WTC11 (cell line): ENCODE measurements around the gene KLC3. TPM values are rescaled to one million over a fixed set of nuclear protein-coding genes. Genes with fewer than 3 reads are reported as not detected.

Experiments
- ATAC-seq: fragments of 200-7000 bp; cut with Tn5 transposase; 2 replicates; pipeline ENCODE4 v1.10.0; 2021; ENCODE audit warnings: mild to moderate bottlenecking, moderate library complexity
- CTCF ChIA-PET: fragments of 300-600 bp; sonication (Branson Sonifier 250); formaldehyde crosslinking; loops from one replicate; lab custom pipeline; 2021; ENCODE audit warnings: antibody characterized with exemption; lab: Charles Lee
- POLR2A ChIA-PET: fragments of 350-600 bp; sonication (Branson Sonifier 250); formaldehyde crosslinking; loops from one replicate; lab custom pipeline; 2021; ENCODE audit warnings: antibody characterized with exemption; lab: Charles Lee
- DNase-seq: peaks from one replicate; pipeline ENCODE4 v3.0.0; 2021; ENCODE audit warnings: low spot score
- H3K27ac Mint-ChIP-seq: 2 replicates; pipeline ENCODE4 v1.8.0; 2021; ENCODE audit warnings: mixed read lengths
- H3K27me3 Mint-ChIP-seq: 2 replicates; pipeline ENCODE4 v1.8.0; 2021; ENCODE audit warnings: low read depth, mild to moderate bottlenecking, moderate library complexity, mixed read lengths
- H3K36me3 Mint-ChIP-seq: 2 replicates; pipeline ENCODE4 v1.8.0; 2021; ENCODE audit warnings: mixed read lengths
- H3K4me1 Mint-ChIP-seq: 2 replicates; pipeline ENCODE4 v1.8.0; 2022; ENCODE audit warnings: mixed read lengths
- H3K4me3 Mint-ChIP-seq: 2 replicates; pipeline ENCODE4 v1.8.0; 2021; ENCODE audit warnings: mild to moderate bottlenecking, moderate library complexity, mixed read lengths
- H3K9me3 Mint-ChIP-seq: 2 replicates; pipeline ENCODE4 v1.8.0; 2021; ENCODE audit warnings: mixed read lengths
- ATF1 ChIP-seq: sonication (generic); formaldehyde crosslinking; IDR thresholded peaks from 2 replicates; pipeline ENCODE4 v1.8.1; 2023; ENCODE audit warnings: mild to moderate bottlenecking, moderate library complexity, missing genetic modification reagents
- CBFB ChIP-seq: sonication (generic); formaldehyde crosslinking; IDR thresholded peaks from 2 replicates; pipeline ENCODE4 v1.8.1; 2022; ENCODE audit warnings: mild to moderate bottlenecking, low read depth, missing genetic modification reagents
- ELF4 ChIP-seq: sonication (generic); formaldehyde crosslinking; IDR thresholded peaks from 2 replicates; pipeline ENCODE4 v1.8.1; 2022; ENCODE audit warnings: low read depth, mild to moderate bottlenecking, moderate library complexity, missing genetic modification reagents
- EMX1 ChIP-seq: fragments of 250-450 bp; sonication (Bioruptor Pico); IDR thresholded peaks from 2 replicates; pipeline ENCODE4 v1.8.0; 2021; ENCODE audit warnings: mild to moderate bottlenecking
- ETV6 ChIP-seq: sonication (generic); formaldehyde crosslinking; IDR thresholded peaks from 2 replicates; pipeline ENCODE4 v1.8.1; 2022; ENCODE audit warnings: mild to moderate bottlenecking, missing genetic modification reagents
- FOXJ3 ChIP-seq: sonication (generic); formaldehyde crosslinking; IDR thresholded peaks from 2 replicates; pipeline ENCODE4 v1.9.0; 2021; ENCODE audit warnings: missing genetic modification reagents, mild to moderate bottlenecking, borderline replicate concordance
- FOXP1 ChIP-seq: sonication (generic); formaldehyde crosslinking; IDR thresholded peaks from 2 replicates; pipeline ENCODE4 v1.8.0; 2022; ENCODE audit warnings: missing genetic modification reagents, mild to moderate bottlenecking, moderate library complexity, borderline replicate concordance
- JUN ChIP-seq: sonication (generic); formaldehyde crosslinking; IDR thresholded peaks from 2 replicates; pipeline ENCODE4 v1.8.0; 2023; ENCODE audit warnings: mild to moderate bottlenecking, missing genetic modification reagents
- KAT7 ChIP-seq: sonication (generic); formaldehyde crosslinking; IDR thresholded peaks from 2 replicates; pipeline ENCODE4 v1.8.1; 2023; ENCODE audit warnings: missing genetic modification reagents, mild to moderate bottlenecking, borderline replicate concordance
- OVOL2 ChIP-seq: fragments of 250-450 bp; sonication (Bioruptor Pico); IDR thresholded peaks from 2 replicates; pipeline ENCODE4 v1.9.0; 2021; ENCODE audit warnings: mild to moderate bottlenecking, borderline replicate concordance
- SP1 ChIP-seq: sonication (generic); formaldehyde crosslinking; conservative IDR thresholded peaks from 2 replicates; pipeline ENCODE4 v1.8.1; 2022; ENCODE audit warnings: missing genetic modification reagents
- TCF7 ChIP-seq: sonication (generic); formaldehyde crosslinking; IDR thresholded peaks from 2 replicates; pipeline ENCODE4 v1.8.0; 2022; ENCODE audit warnings: mild to moderate bottlenecking, low read depth, missing genetic modification reagents, moderate library complexity
- TEAD1 ChIP-seq: sonication (generic); formaldehyde crosslinking; IDR thresholded peaks from 2 replicates; pipeline ENCODE4 v1.8.0; 2022; ENCODE audit warnings: mild to moderate bottlenecking, missing genetic modification reagents
- ZNF416 ChIP-seq: fragments of 250-450 bp; sonication (Bioruptor Pico); IDR thresholded peaks from 2 replicates; pipeline ENCODE4 v1.9.0; 2021; ENCODE audit warnings: mild to moderate bottlenecking, inconsistent platforms
- total RNA-seq: library from RNA; stranded (reverse); gene quantifications from 3 replicates; pipeline ENCODE4 v1.2.3, GENCODE V29; 2021
- TF ChIP-seq, protein P1 (sequence below): fragments of 250-450 bp; sonication (Bioruptor Pico); IDR thresholded peaks from 2 replicates; pipeline ENCODE4 v1.9.0; 2021; ENCODE audit warnings: mild to moderate bottlenecking
- TF ChIP-seq, protein P2 (sequence below): sonication (generic); formaldehyde crosslinking; IDR thresholded peaks from 2 replicates; pipeline ENCODE4 v1.8.0; 2022; ENCODE audit warnings: mild to moderate bottlenecking, missing genetic modification reagents
- TF ChIP-seq, protein P3 (sequence below): sonication (generic); formaldehyde crosslinking; conservative IDR thresholded peaks from 2 replicates; pipeline ENCODE4 v1.8.1; 2022; ENCODE audit warnings: mild to moderate bottlenecking, missing genetic modification reagents
- TF ChIP-seq, protein P4 (sequence below): sonication (generic); formaldehyde crosslinking; conservative IDR thresholded peaks from 2 replicates; pipeline ENCODE4 v1.8.1; 2023; ENCODE audit warnings: mild to moderate bottlenecking, low read depth, missing genetic modification reagents, moderate library complexity
- TF ChIP-seq, protein P5 (sequence below): fragments of 250-450 bp; sonication (Bioruptor Pico); conservative IDR thresholded peaks from 2 replicates; pipeline ENCODE4 v1.9.0; 2021; ENCODE audit warnings: mild to moderate bottlenecking
- TF ChIP-seq, protein P6 (sequence below): fragments of 200-600 bp; IDR thresholded peaks from 2 replicates; pipeline ENCODE4 v1.8.0; 2022; ENCODE audit warnings: antibody characterized with exemption
- TF ChIP-seq, protein P7 (sequence below): sonication (generic); formaldehyde crosslinking; IDR thresholded peaks from 2 replicates; pipeline ENCODE4 v1.8.1; 2022; ENCODE audit warnings: mild to moderate bottlenecking, moderate library complexity, missing genetic modification reagents

The KLC3 gene
- total RNA-seq, 1 experiment from 2014 or later: 5.2 TPM

DNA sequence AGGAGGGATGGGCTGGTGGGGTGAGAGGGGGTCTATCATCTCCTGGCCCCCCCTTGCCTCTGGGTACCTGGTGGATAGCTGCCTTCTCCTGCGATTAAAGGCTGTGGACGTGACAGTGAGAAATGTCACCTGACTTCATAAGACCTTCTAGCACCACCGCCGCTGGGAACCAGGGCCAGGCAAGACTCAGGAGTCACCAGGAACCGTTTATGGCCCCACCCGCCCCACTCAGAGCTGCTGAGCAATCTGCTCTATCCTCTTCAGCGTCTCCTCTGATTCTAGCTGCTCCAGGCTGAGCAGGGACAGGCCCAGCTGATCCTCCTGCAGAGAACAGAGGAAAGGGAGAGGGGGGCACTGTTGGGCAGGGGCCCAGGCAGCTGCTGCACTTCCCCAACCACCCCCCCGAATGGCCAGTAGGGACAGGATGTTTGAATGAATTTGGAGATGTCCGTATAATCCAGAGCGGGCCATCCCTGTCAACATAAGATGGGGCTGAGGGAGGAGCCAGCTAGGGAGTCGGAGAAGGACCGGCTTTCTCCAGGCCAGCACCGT is 10.9 kb downstream of the KLC3 start:
- ATAC-seq: no peak

DNA sequence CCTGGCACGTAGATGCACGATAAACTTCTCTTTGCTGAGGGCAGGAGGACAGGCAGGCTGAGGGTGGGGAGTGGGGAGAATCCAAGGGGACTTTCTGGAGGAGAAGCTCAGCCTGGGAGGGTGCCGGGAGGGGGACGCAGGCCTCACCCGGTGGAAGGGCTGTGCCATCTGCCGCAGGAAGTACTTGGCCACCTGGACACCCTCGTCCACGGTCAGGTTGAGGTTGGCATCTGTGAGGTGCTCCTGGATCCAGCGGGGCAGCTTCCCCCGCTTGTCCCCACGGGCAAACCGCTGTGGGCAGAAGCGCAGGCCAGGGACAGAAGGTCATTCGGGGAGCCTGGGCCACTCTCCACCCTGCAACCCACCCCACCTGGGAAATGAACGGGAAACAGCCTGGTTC is 11.5 kb downstream of the KLC3 start:
- ATAC-seq (no peak), DNase-seq (no peak)
- TF ChIP-seq ZNF416: no peak
- TF ChIP-seq, protein P1, sequence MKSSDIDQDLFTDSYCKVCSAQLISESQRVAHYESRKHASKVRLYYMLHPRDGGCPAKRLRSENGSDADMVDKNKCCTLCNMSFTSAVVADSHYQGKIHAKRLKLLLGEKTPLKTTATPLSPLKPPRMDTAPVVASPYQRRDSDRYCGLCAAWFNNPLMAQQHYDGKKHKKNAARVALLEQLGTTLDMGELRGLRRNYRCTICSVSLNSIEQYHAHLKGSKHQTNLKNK (CRISPR knock-in tag): no peak
- TF ChIP-seq, protein P2, sequence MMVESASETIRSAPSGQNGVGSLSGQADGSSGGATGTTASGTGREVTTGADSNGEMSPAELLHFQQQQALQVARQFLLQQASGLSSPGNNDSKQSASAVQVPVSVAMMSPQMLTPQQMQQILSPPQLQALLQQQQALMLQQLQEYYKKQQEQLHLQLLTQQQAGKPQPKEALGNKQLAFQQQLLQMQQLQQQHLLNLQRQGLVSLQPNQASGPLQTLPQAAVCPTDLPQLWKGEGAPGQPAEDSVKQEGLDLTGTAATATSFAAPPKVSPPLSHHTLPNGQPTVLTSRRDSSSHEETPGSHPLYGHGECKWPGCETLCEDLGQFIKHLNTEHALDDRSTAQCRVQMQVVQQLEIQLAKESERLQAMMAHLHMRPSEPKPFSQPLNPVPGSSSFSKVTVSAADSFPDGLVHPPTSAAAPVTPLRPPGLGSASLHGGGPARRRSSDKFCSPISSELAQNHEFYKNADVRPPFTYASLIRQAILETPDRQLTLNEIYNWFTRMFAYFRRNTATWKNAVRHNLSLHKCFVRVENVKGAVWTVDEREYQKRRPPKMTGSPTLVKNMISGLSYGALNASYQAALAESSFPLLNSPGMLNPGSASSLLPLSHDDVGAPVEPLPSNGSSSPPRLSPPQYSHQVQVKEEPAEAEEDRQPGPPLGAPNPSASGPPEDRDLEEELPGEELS (CRISPR knock-in tag): no peak
- TF ChIP-seq ELF4: no peak
- TF ChIP-seq CBFB (CRISPR knock-in tag): no peak
- TF ChIP-seq KAT7 (CRISPR knock-in tag): no peak
- TF ChIP-seq, protein P3, sequence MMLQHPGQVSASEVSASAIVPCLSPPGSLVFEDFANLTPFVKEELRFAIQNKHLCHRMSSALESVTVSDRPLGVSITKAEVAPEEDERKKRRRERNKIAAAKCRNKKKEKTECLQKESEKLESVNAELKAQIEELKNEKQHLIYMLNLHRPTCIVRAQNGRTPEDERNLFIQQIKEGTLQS: no peak
- TF ChIP-seq TCF7 (CRISPR knock-in tag): no peak
- no peak for TF ChIP-seq FOXJ3 (CRISPR knock-in tag)
- TF ChIP-seq ETV6: no peak
- TF ChIP-seq, protein P4, sequence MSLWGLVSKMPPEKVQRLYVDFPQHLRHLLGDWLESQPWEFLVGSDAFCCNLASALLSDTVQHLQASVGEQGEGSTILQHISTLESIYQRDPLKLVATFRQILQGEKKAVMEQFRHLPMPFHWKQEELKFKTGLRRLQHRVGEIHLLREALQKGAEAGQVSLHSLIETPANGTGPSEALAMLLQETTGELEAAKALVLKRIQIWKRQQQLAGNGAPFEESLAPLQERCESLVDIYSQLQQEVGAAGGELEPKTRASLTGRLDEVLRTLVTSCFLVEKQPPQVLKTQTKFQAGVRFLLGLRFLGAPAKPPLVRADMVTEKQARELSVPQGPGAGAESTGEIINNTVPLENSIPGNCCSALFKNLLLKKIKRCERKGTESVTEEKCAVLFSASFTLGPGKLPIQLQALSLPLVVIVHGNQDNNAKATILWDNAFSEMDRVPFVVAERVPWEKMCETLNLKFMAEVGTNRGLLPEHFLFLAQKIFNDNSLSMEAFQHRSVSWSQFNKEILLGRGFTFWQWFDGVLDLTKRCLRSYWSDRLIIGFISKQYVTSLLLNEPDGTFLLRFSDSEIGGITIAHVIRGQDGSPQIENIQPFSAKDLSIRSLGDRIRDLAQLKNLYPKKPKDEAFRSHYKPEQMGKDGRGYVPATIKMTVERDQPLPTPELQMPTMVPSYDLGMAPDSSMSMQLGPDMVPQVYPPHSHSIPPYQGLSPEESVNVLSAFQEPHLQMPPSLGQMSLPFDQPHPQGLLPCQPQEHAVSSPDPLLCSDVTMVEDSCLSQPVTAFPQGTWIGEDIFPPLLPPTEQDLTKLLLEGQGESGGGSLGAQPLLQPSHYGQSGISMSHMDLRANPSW (CRISPR knock-in tag): no peak
- Mint-ChIP-seq H3K4me3 (no peak overlapping the region), H3K36me3 (peaks cover 49% of the 10 kb centered on the region), H3K4me1 (0 out of 2 replicates have a peak, but pooled peaks cover 3% of the 10 kb centered on the region), H3K9me3 (no peaks in the 10 kb centered on the region), H3K27me3 (no peaks in the 10 kb centered on the region), H3K27ac (no peak overlapping the region)
- POLR2A ChIA-PET: no interaction called here
- CTCF ChIA-PET: no interaction called here

More for the DNA sequence above, 10.9 kb downstream of the KLC3 start:
- no peak overlapping the region for H3K4me3 Mint-ChIP-seq
- H3K4me1 Mint-ChIP-seq: 0 out of 2 replicates have a peak, but pooled peaks cover 3% of the 10 kb centered on the region
- TF ChIP-seq, protein P5, sequence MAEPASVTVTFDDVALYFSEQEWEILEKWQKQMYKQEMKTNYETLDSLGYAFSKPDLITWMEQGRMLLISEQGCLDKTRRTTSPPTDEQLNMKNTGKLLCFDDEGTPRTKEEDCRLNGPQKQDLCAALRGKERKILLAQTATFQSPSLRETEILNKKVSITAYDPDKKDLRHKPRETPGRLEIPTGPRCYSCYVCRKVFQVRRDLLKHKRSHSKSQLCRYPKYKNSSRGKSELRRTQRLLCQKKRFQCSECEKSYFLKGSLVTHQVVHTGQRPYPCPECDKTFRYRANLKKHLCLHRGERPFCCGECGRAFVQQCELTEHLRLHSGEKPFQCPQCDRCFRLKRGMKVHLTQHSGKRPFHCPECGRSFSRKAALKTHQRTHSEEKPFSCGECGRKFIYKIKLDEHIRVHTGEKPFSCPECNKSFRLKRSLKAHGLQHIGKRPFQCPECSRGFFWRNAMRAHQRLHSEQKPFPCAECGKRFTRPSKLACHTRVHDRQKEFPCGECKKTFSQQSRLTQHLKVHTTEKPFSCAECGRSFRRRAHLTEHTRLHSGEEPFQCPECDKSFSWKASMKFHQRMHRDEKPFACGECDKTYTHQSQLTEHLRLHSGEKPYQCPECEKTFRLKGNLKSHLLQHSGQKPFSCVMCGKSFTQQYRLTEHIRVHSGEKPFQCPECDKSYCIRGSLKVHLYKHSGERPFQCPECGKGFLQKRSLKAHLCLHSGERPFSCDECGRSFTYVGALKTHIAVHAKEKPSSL: no peak
- TF ChIP-seq SP1 (CRISPR knock-in tag): no peak
- no peak for TF ChIP-seq OVOL2 (CRISPR knock-in tag)
- TF ChIP-seq FOXP1 (CRISPR knock-in tag): no peak
- no peak for TF ChIP-seq EMX1 (CRISPR knock-in tag)
- TF ChIP-seq, protein P6, sequence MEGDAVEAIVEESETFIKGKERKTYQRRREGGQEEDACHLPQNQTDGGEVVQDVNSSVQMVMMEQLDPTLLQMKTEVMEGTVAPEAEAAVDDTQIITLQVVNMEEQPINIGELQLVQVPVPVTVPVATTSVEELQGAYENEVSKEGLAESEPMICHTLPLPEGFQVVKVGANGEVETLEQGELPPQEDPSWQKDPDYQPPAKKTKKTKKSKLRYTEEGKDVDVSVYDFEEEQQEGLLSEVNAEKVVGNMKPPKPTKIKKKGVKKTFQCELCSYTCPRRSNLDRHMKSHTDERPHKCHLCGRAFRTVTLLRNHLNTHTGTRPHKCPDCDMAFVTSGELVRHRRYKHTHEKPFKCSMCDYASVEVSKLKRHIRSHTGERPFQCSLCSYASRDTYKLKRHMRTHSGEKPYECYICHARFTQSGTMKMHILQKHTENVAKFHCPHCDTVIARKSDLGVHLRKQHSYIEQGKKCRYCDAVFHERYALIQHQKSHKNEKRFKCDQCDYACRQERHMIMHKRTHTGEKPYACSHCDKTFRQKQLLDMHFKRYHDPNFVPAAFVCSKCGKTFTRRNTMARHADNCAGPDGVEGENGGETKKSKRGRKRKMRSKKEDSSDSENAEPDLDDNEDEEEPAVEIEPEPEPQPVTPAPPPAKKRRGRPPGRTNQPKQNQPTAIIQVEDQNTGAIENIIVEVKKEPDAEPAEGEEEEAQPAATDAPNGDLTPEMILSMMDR: no peak
- no peak for TF ChIP-seq ATF1 (CRISPR knock-in tag)
- TF ChIP-seq TEAD1 (CRISPR knock-in tag): no peak
- TF ChIP-seq, protein P7, sequence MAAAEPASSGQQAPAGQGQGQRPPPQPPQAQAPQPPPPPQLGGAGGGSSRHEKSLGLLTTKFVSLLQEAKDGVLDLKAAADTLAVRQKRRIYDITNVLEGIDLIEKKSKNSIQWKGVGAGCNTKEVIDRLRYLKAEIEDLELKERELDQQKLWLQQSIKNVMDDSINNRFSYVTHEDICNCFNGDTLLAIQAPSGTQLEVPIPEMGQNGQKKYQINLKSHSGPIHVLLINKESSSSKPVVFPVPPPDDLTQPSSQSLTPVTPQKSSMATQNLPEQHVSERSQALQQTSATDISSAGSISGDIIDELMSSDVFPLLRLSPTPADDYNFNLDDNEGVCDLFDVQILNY (CRISPR knock-in tag): no peak
- no peak for TF ChIP-seq JUN (CRISPR knock-in tag)
- TF ChIP-seq CBFB (CRISPR knock-in tag): no peak
- no peak for TF ChIP-seq TCF7 (CRISPR knock-in tag)
- DNase-seq: no peak
- no peak overlapping the region for H3K27ac Mint-ChIP-seq
- H3K36me3 Mint-ChIP-seq: peaks cover 43% of the 10 kb centered on the region
- no peaks in the 10 kb centered on the region for H3K27me3 Mint-ChIP-seq
- H3K9me3 Mint-ChIP-seq: no peaks in the 10 kb centered on the region
- CTCF ChIA-PET: no interaction called here
- POLR2A ChIA-PET: no interaction called here
